ENCODE results near the gene C2orf42.
"Not testable (repeated sequence)": the region's sequence is repeated elsewhere in the genome, so short reads cannot be mapped to it uniquely, and the experiment has no call there.

- TF ChIP-seq CTCF (conservative IDR thresholded peaks at IDR 0.05; ENCODE audit: low read length); EZH2phosphoT487 (IDR thresholded peaks at IDR 0.05; ENCODE audit: borderline replicate concordance): not testable (repeated sequence)
Measured at GRCh38 chr2:70134323-70134983, 56.4 kb downstream of the C2orf42 start.

Data from Loucy (cell line).